Breast epithelium (tissue), 4 donors: Measurements from ENCODE around the gene UGT1A1. TPM values are rescaled to one million over a fixed set of nuclear protein-coding genes. Genes with fewer than 3 reads are reported as not detected.
A peak's percentile ranks its signal among the peaks of the same experiment; 100 is the strongest.

ENCODE experiments used
- DNase-seq, 2 donors: peaks; one replicate each; pipeline ENCODE4 v3.0.0-alpha.2; 2019; ENCODE audit warnings: low spot score in 2 of 2
- H3K27ac ChIP-seq, 2 donors: fragments of 200-600 bp; sonication (generic) in 1 of 2; one replicate each; pipeline ENCODE4 v1.5.1; 2016 to 2019; ENCODE audit warnings: mild to moderate bottlenecking in 1 of 2
- H3K27me3 ChIP-seq, 2 donors: fragments of 200-600 bp; sonication (generic) in 1 of 2; one replicate each; pipeline versions ENCODE4 v1.5.1 to v1.6.0; 2017 to 2019; ENCODE audit warnings: control low read depth in 1 of 2, mild to moderate bottlenecking in 1 of 2
- H3K36me3 ChIP-seq: fragments of 200-600 bp; one replicate; pipeline ENCODE4 v1.5.1; 2019
- H3K4me1 ChIP-seq, 2 donors: fragments of 200-600 bp; sonication (generic); one replicate each; pipeline ENCODE4 v1.5.1; 2016 to 2019; ENCODE audit warnings: control low read depth in 1 of 2
- H3K4me3 ChIP-seq, 3 donors: fragments of 200-600 bp; sonication (generic); 1 replicate in 2 of 3; 2 replicates in 1 of 3; pipeline ENCODE4 v1.5.1; 2016 to 2019; ENCODE audit warnings: mild to moderate bottlenecking in 3 of 3, moderate library complexity in 2 of 3
- H3K9me3 ChIP-seq, 2 donors: fragments of 200-600 bp; sonication (generic) in 1 of 2; one replicate each; pipeline ENCODE4 v1.5.1; 2016 to 2019; ENCODE audit warnings: control low read depth in 1 of 2
- CTCF ChIP-seq, 3 donors: fragments of 450-650 bp; IDR thresholded peaks; one replicate each; pipeline ENCODE4 v1.5.1; 2016 to 2017; ENCODE audit warnings: antibody characterized with exemption in 3 of 3, mild to moderate bottlenecking in 3 of 3, moderate library complexity in 3 of 3
- POLR2A ChIP-seq: fragments of 450-650 bp; IDR thresholded peaks from one replicate; pipeline ENCODE4 v1.6.1; 2016; ENCODE audit warnings: antibody characterized with exemption, mild to moderate bottlenecking, moderate library complexity
- POLR2AphosphoS5 ChIP-seq, 3 donors: sonication (generic); formaldehyde crosslinking; IDR thresholded peaks; one replicate each; pipeline ENCODE4 v1.6.1; 2017; ENCODE audit warnings: antibody characterized with exemption in 3 of 3
- intact Hi-C: fragments of 100-400 bp; cut with DNase I; formaldehyde crosslinking; loops from one replicate; pipeline ENCODE4 v1.15.1; 2023; ENCODE audit warnings: low total_unique reads
- total RNA-seq, 3 donors: library from RNA; depleted of rRNA; stranded (reverse); fragments of >200 nt; gene quantifications; one replicate each; pipeline ENCODE4 v1.1.0, GENCODE V29; 2016

UGT1A1 gene
- not detected for total RNA-seq

GRCh38 chr2:233760043-233760442 lies at the start of gene UGT1A1:
Gene UGT1A1, plus strand, starts transcription at chr2:233760270. Its CDS starts 18 bp downstream, at chr2:233760288.
- intact Hi-C loops: no loop called here
- no peaks in the 10 kb centered on the region for H3K36me3 ChIP-seq
- TF ChIP-seq POLR2AphosphoS5 (IDR thresholded peaks at IDR 0.05): no peak
- no peak for TF ChIP-seq CTCF (IDR thresholded peaks at IDR 0.05)
- TF ChIP-seq POLR2A: no peak
- no peak within 1 kb of the TSS for H3K4me3 ChIP-seq
- no peaks in the 10 kb centered on the region for H3K27me3 ChIP-seq
- DNase-seq: no peak
- no peaks in the 10 kb centered on the region for H3K4me1 ChIP-seq
- no peaks in the 10 kb centered on the region for H3K9me3 ChIP-seq
- H3K27ac ChIP-seq: no peak within 1 kb of the TSS

GRCh38 chr2:233711312-233712008 lies 48.6 kb upstream of the UGT1A1 start:
- no peak overlapping the region for H3K27ac ChIP-seq

GRCh38 chr2:233712611-233713261 lies 47.3 kb upstream of the UGT1A1 start, which contains the start of gene UGT1A5:
Gene UGT1A5, plus strand, starts transcription at chr2:233712907. Its CDS starts 85 bp downstream, at chr2:233712992.
- intact Hi-C loops: loop anchor here (10.0 kb wide), 1 partner anchor 268 kb away; no protein-coding TSS in a partner anchor
- H3K9me3 ChIP-seq: no peaks in the 10 kb centered on the region
- TF ChIP-seq POLR2AphosphoS5 (IDR thresholded peaks at IDR 0.05): no peak
- TF ChIP-seq CTCF (IDR thresholded peaks at IDR 0.05): no peak
- no peak for TF ChIP-seq POLR2A
- H3K4me1 ChIP-seq: no peaks in the 10 kb centered on the region
- no peak for DNase-seq
- no peaks in the 10 kb centered on the region for H3K27me3 ChIP-seq
- H3K27ac ChIP-seq: no peak within 1 kb of the TSS
- H3K4me3 ChIP-seq: no peak within 1 kb of the TSS
- no peaks in the 10 kb centered on the region for H3K36me3 ChIP-seq

More at GRCh38 chr2:233711312-233712008, 48.6 kb upstream of the UGT1A1 start:
- DNase-seq: peak; percentile 24 to 84
- H3K36me3 ChIP-seq: no peaks in the 10 kb centered on the region
- H3K9me3 ChIP-seq: no peaks in the 10 kb centered on the region
- no peak overlapping the region for H3K4me3 ChIP-seq
- TF ChIP-seq CTCF (IDR thresholded peaks at IDR 0.05): peak; percentile 62 to 69 (median 63)
- no peak for TF ChIP-seq POLR2AphosphoS5 (IDR thresholded peaks at IDR 0.05)
- H3K4me1 ChIP-seq: no peaks in the 10 kb centered on the region
- no peaks in the 10 kb centered on the region for H3K27me3 ChIP-seq
- intact Hi-C loops: loop anchor here (10.0 kb wide), 1 partner anchor 267 kb away; no protein-coding TSS in a partner anchor

- no peak for DNase-seq
- H3K27ac ChIP-seq: no peak overlapping the region
- intact Hi-C loops: loop anchor here (10.0 kb wide), 1 partner anchor 268 kb away; no protein-coding TSS in a partner anchor
Observed at GRCh38 chr2:233713262-233713615, 46.8 kb upstream of the UGT1A1 start.

More at GRCh38 chr2:233713262-233713615, 46.8 kb upstream of the UGT1A1 start:
- H3K4me1 ChIP-seq: no peaks in the 10 kb centered on the region
- H3K36me3 ChIP-seq: no peaks in the 10 kb centered on the region
- no peaks in the 10 kb centered on the region for H3K9me3 ChIP-seq
- no peak overlapping the region for H3K4me3 ChIP-seq
- TF ChIP-seq POLR2AphosphoS5 (IDR thresholded peaks at IDR 0.05): no peak
- TF ChIP-seq POLR2A: no peak
- no peak for TF ChIP-seq CTCF (IDR thresholded peaks at IDR 0.05)
- H3K27me3 ChIP-seq: no peaks in the 10 kb centered on the region
